ENCODE results near the gene CPA2.

DNA sequence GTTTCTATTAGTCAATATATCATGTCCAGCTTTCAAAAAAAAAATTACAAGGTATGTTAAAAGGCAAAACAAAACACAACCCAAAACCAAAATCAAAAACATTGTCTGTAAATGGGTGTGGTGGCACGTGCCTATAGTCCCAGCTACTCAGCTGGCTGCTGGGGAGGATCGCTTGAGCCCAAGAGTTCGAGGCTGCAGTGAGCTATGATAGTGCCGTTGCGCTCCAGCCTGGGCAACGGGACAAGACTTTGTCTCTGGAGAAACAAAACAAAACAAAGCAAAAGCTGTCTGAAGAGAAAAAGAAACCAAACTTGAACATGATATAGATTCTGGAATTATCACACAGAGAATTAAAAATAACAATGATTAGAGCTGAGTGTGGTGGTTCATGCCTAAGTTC is 67.6 kb downstream of the CPA2 start:
- TF ChIP-seq CTCF (IDR thresholded peaks at IDR 0.05): no peak
- no peak for TF ChIP-seq POLR2A (IDR thresholded peaks at IDR 0.05)
